ENCODE results near the gene INF2. TPM values are rescaled to one million over a fixed set of nuclear protein-coding genes. Genes with fewer than 3 reads are reported as not detected.

INF2 gene
- total RNA-seq (10 to 100 TPM; 13.1 to 35.8 TPM), polyA plus RNA-seq (10 to 100 TPM; 15.1 to 51.6 TPM)

- H3K27ac ChIP-seq (ENCODE audit: low read depth in 1 of 2, low read length in 2 of 2) = peak within 1 kb of the TSS; percentile 94 to 97
- H3K4me1 ChIP-seq (ENCODE audit: control insufficient read depth in 4 of 4, insufficient read depth in 4 of 4, low read length in 3 of 4) = peaks cover 29 to 67% (median 50%) of the 10 kb centered on the region in 4 donors
- peak within 1 kb of the TSS; percentile 47 to 76 (median 62) for H3K4me3 ChIP-seq (ENCODE audit: low read depth in 1 of 3, low read length in 3 of 3)
- no peaks in the 10 kb centered on the region for H3K9me3 ChIP-seq (ENCODE audit: control insufficient read depth in 4 of 4, low read length in 3 of 4)
- no peak for TF ChIP-seq ATF3 (IDR thresholded peaks at IDR 0.05)
- TF ChIP-seq ZBTB33 (IDR thresholded peaks at IDR 0.05) = no peak
- no peak for TF ChIP-seq TAF1 (conservative IDR thresholded peaks at IDR 0.05)
- no peak for TF ChIP-seq JUND (IDR thresholded peaks at IDR 0.05)
- TF ChIP-seq RXRA (IDR thresholded peaks at IDR 0.05) = no peak
- DNase-seq (ENCODE audit: low spot score) = peak; percentile 66
- H3K27me3 ChIP-seq (ENCODE audit: control insufficient read depth in 4 of 4, insufficient read depth in 4 of 4, low read length in 3 of 4) = no peaks in the 10 kb centered on the region
- no peaks in the 10 kb centered on the region for H3K36me3 ChIP-seq (ENCODE audit: control insufficient read depth in 4 of 4, insufficient read depth in 3 of 4, low read depth in 1 of 4, low read length in 3 of 4)
- H3K9ac ChIP-seq (ENCODE audit: low read depth in 1 of 2, low read length in 2 of 2) = peak within 1 kb of the TSS; percentile 79 to 86
- 1% methylated on average over 76 of the region's 76 CpGs for WGBS
Measured at GRCh38 chr14:104689109-104689880, at the start of gene INF2. TSS of gene INF2 (plus strand) at chr14:104689618. CDS start at chr14:104701366, 11,748 bp downstream.

- Histone ChIP-seq H3K9ac (ENCODE audit: low read depth in 1 of 2, low read length in 2 of 2) (no peak overlapping the region), H3K27ac (ENCODE audit: low read depth in 1 of 2, low read length in 2 of 2) (no peak overlapping the region), H3K27me3 (ENCODE audit: control insufficient read depth in 4 of 4, insufficient read depth in 4 of 4, low read length in 3 of 4) (no peaks in the 10 kb centered on the region), H3K4me3 (ENCODE audit: low read depth in 1 of 3, low read length in 3 of 3) (no peak overlapping the region), H3K9me3 (ENCODE audit: control insufficient read depth in 4 of 4, low read length in 3 of 4) (no peaks in the 10 kb centered on the region), H3K4me1 (ENCODE audit: control insufficient read depth in 4 of 4, insufficient read depth in 4 of 4, low read length in 3 of 4) (peaks cover 0 to 12% (median 3%) of the 10 kb centered on the region in 4 donors), H3K36me3 (ENCODE audit: control insufficient read depth in 4 of 4, insufficient read depth in 3 of 4, low read depth in 1 of 4, low read length in 3 of 4) (no peaks in the 10 kb centered on the region)
- WGBS = 6% methylated on average over 24 of the region's 24 CpGs
- TF ChIP-seq EGR1 (IDR thresholded peaks at IDR 0.05; ENCODE audit: low read depth in 2 of 2) (no peak), CTCF (IDR thresholded peaks at IDR 0.05; ENCODE audit: low read depth, low read length, missing input control) (peak; percentile 83), RAD21 (IDR thresholded peaks at IDR 0.05) (peak; percentile 90 to 96)
- peak; percentile 71 for DNase-seq (ENCODE audit: low spot score)
Measured at GRCh38 chr14:104639885-104640548, 49.4 kb upstream of the INF2 start.

- Histone ChIP-seq H3K27me3 (ENCODE audit: control insufficient read depth in 4 of 4, insufficient read depth in 4 of 4, low read length in 3 of 4) (no peaks in the 10 kb centered on the region), H3K4me1 (ENCODE audit: control insufficient read depth in 4 of 4, insufficient read depth in 4 of 4, low read length in 3 of 4) (peaks cover 0 to 12% (median 3%) of the 10 kb centered on the region in 4 donors), H3K4me3 (ENCODE audit: low read depth in 1 of 3, low read length in 3 of 3) (no peak overlapping the region), H3K36me3 (ENCODE audit: control insufficient read depth in 4 of 4, insufficient read depth in 3 of 4, low read depth in 1 of 4, low read length in 3 of 4) (no peaks in the 10 kb centered on the region), H3K9ac (ENCODE audit: low read depth in 1 of 2, low read length in 2 of 2) (no peak overlapping the region), H3K27ac (ENCODE audit: low read depth in 1 of 2, low read length in 2 of 2) (no peak overlapping the region), H3K9me3 (ENCODE audit: control insufficient read depth in 4 of 4, low read length in 3 of 4) (no peaks in the 10 kb centered on the region)
- DNase-seq (ENCODE audit: low spot score) = no peak
- WGBS = 77% methylated on average over 10 of the region's 10 CpGs
- no peak for TF ChIP-seq ZBTB33 (IDR thresholded peaks at IDR 0.05)
- TF ChIP-seq FOXA2 (IDR thresholded peaks at IDR 0.05) = no peak
- TF ChIP-seq FOXA1 (IDR thresholded peaks at IDR 0.05) = no peak
- TF ChIP-seq HNF4G (IDR thresholded peaks at IDR 0.05) = no peak
- TF ChIP-seq GABPA (IDR thresholded peaks at IDR 0.05 in 1 of 2, conservative IDR thresholded peaks at IDR 0.05 in 1 of 2) = no peak
- no peak for TF ChIP-seq HNF4A (conservative IDR thresholded peaks at IDR 0.05)
- TF ChIP-seq NR2F2 (IDR thresholded peaks at IDR 0.05) = no peak
- no peak for TF ChIP-seq RXRA (IDR thresholded peaks at IDR 0.05)
- no peak for TF ChIP-seq YY1 (IDR thresholded peaks at IDR 0.05)
- no peak for TF ChIP-seq EGR1 (IDR thresholded peaks at IDR 0.05; ENCODE audit: low read depth in 2 of 2)
- TF ChIP-seq SP1 (IDR thresholded peaks at IDR 0.05) = no peak
- TF ChIP-seq RAD21 (IDR thresholded peaks at IDR 0.05) = no peak
- no peak for TF ChIP-seq REST (IDR thresholded peaks at IDR 0.05)
Measured at GRCh38 chr14:104640681-104641080, 48.7 kb upstream of the INF2 start.
